HPDE6-E6E7 (cell line): ENCODE data around the gene S100G.

Experiments used
- DNase-seq: peaks from one replicate; pipeline ENCODE4 v3.0.0; 2011; ENCODE audit warnings: missing footprints; ENCODE audit errors: extremely low spot score

Gene S100G

GRCh38 chrX:16646366-16647138 lies 3.4 kb upstream of the S100G start:
- no peak for DNase-seq

GRCh38 chrX:16651391-16652024 lies 1.6 kb downstream of the S100G start:
- no peak for DNase-seq

GRCh38 chrX:16653424-16653823 lies 3.5 kb downstream of the S100G start:
- no peak for DNase-seq

DNA sequence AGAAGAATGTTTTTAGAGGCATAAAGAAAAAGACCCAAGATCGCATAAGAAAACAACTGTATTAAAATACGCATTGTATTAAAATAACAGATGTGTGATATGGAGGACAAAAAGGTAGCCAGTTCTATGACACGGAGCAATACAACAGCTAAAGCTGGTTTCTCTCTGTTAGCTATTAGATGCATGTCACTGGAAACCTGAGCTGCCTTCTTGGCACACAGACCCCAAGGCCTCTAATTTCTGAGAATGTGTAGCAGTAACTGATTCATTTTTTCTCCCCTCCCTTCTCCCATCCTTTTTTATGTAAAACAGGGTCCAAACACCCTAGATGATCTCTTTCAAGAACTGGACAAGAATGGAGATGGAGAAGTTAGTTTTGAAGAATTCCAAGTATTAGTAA lies 4.1 kb downstream of the S100G start:
- no peak for DNase-seq

GRCh38 chrX:16658284-16658683 lies 8.3 kb downstream of the S100G start:
- DNase-seq: no peak

GRCh38 chrX:16659321-16659720 lies 9.4 kb downstream of the S100G start:
- no peak for DNase-seq

GRCh38 chrX:16661495-16661894 lies 11.5 kb downstream of the S100G start:
- no peak for DNase-seq

DNA sequence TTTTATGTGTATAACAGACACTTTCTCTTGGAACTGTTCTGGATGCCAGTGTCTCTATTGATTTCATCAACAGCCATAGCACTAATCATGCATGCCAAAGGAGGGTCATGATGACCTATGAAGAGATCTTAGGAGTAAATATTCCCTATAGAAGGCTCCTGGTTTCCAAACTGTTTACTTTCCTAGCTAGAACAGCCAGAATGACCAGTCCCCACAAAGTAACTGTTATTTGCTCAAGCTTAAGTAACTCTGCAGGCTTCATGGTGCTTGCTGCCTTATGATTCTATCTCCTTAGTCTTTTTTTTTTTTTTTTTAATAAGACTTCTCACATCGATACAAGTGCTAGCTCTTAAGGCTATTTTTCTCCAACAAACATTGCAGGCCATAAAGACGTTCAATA lies 12.4 kb downstream of the S100G start:
- no peak for DNase-seq

GRCh38 chrX:16664074-16664473 lies 14.1 kb downstream of the S100G start:
- DNase-seq: no peak

- DNase-seq: no peak
Observed at GRCh38 chrX:16664626-16665025, 14.7 kb downstream of the S100G start.

GRCh38 chrX:16665089-16665488 lies 15.1 kb downstream of the S100G start:
- no peak for DNase-seq

DNA sequence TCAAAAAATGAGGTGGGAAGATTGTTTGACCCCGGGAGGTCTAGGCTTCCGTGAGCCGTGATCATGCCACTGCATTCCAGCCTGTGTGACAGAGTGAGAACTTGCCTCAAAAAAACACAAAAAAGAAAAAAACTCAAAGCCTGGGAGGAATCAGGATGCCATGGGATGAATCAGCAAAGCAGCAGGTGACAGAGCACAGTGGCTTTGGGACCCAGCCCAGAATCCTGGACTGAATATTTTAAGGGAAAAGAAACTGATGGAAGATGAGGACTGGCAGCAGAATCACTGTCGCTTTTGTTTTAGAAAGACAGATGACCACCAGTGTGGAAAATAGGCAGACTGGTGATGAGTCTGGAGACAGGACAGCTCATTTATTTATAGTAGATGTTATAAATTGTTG lies 16.6 kb downstream of the S100G start:
- DNase-seq: no peak

DNA sequence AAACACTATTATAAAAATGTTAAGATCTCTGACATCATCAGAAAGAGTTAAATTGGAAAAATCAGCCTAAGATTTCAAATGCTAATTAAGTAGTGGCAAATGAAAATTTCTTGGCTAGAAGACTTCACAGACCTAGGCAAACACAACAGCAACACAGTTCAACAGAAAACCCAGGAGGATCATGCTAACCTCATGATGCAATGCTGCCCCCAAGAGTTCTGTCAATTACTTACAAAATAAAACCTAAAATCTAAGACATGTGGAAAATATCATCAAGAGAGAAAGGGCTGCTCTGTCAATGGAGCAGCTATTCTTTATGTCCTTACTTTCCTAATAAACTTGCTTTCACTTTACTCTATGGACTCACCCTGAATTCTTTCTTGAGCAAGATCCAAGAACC lies 21.0 kb downstream of the S100G start:
- DNase-seq: peak; percentile 34

- DNase-seq: no peak
Observed at GRCh38 chrX:16678689-16679088, 28.7 kb downstream of the S100G start.

- DNase-seq: no peak
Observed at GRCh38 chrX:16683007-16683664, 33.2 kb downstream of the S100G start.

DNA sequence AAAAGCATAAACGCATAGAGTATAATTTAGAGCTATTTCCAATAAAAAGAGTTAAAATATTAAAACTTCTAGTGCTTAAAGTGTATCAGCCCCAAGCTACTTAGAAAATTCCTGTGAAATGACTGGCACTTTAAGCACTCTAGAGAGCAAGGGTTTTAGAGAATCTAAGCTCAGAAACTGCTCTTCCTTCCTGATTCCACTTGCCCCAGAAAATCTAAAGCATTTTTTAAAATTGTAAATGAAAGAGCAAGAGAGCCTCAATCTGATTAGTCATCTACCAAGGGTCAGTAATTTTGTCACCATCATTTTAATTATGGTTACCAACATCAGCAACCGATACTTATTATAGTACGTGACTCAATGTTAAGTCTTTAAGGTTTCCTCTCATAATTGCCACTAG lies 37.6 kb downstream of the S100G start:
- DNase-seq: no peak

- no peak for DNase-seq
Observed at GRCh38 chrX:16695079-16695676, 45.2 kb downstream of the S100G start.

DNA sequence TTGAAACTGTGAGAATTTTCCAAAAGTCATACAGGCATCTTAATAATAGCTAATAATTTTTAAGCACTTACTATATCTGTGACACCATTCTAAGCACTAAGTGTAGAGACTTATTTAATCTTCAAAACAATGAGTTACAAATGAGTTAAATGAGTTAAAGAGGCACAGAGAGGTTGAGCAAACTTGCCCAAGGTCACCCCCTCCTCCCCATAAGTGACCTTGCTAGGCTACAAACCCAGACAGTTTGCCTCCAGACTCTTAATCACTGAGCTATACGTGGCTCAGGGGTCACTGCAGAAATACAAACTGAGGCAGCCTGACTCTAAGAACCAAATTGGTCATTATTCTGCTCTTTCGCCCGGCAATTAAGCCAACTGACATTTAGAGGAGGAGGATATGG lies 47.0 kb downstream of the S100G start:
- DNase-seq: no peak

GRCh38 chrX:16699389-16699788 lies 49.4 kb downstream of the S100G start:
- no peak for DNase-seq

DNA sequence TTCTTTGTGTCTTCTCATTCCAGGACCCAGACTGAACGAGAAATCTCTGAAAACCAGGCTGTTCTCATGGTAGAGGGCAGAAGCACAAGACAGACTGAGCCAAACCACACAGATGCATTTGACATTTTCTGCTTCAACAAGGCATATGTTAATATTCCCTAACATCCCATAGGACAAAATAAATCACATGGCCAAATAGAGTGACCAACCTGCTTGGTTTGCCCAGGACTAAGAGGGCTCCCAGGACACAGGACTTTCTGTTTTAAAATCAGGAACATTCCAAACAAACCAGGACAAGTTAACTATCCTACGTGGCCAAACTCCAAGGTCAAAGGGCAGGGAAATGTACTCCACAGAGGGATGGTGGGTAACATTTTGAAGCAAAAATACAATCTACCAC lies 50.8 kb downstream of the S100G start:
- no peak for DNase-seq

DNA sequence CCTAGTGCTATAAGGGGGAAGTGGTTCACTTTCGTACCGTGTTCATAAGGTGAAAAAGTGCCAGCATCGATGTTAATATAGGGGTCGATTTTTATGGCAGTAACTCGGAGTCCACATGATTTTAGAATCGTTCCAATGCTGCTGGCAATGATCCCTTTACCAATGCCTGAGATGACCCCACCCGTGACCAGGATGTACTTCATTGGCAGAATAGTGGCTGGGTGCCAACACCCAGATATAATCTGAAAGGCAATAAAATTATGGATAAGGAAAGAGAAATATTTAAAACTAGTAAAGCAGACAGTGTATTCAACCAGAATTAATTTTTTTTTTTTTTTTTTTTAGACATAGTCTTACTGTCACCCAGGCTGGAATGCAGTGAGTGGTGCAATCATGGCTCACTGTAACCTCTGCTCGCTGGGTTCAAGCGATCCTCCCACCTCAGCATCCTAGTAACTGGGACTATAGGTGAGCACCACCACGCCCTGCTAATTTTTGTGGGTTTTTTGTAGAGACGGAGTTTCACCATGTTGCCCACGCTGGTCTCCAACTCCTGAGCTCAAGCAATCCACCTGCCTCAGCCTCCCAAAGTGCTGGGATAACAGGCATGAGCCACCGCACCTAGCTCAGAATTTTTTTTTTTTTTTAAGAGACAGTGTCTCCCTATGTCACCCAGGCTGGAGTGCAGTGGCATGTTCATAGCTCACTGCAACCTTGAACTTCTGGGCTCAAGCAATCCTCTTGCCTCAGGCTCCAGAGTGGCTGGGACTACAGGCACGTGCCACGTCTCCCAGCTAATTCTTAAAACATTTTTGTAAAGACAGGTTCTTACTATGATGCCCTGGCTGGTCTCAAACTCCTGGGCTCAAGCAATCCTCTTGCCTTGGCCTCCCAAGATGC lies 53.0 kb downstream of the S100G start:
- no peak for DNase-seq
